OCI-LY7 (cell line): ENCODE results near the gene JDP2. TPM values are rescaled to one million over a fixed set of nuclear protein-coding genes. Genes with fewer than 3 reads are reported as not detected.

Experiments used
- BruUV-seq: library from RNA; stranded (reverse); fragments of 400-500 nt; replicated peaks from 2 replicates; lab custom pipeline; 2021; lab: Mats Ljungman, UMichigan
- CTCF ChIA-PET: fragments of 300-600 bp; sonication (Branson Sonifier 250); formaldehyde crosslinking; loops from one replicate; lab custom pipeline; 2022; ENCODE audit warnings: antibody characterized with exemption; ENCODE audit not compliant: unreplicated experiment; lab: Charles Lee
- POLR2A ChIA-PET: fragments of 300-600 bp; sonication (Branson Sonifier 250); formaldehyde crosslinking; loops from one replicate; lab custom pipeline; 2022; ENCODE audit warnings: antibody characterized with exemption; lab: Charles Lee
- DNase-seq: peaks from one replicate; pipeline ENCODE4 v3.0.0-alpha.2; 2015; ENCODE audit warnings: low spot score
- H2AFZ ChIP-seq: fragments of 200-600 bp; sonication (generic), shearing (Covaris generic); 2 replicates; pipeline ENCODE4 v1.6.1; 2014; ENCODE audit warnings: mild to moderate bottlenecking, antibody characterized with exemption, low read length, moderate library complexity
- H3K27ac ChIP-seq: fragments of 200-600 bp; sonication (generic); 2 replicates; pipeline ENCODE4 v1.5.1; 2014; ENCODE audit warnings: mixed run types, low read depth, mild to moderate bottlenecking, moderate library complexity, low read length, inconsistent platforms; ENCODE audit not compliant: poor library complexity, severe bottlenecking
- H3K36me3 ChIP-seq: fragments of 200-600 bp; sonication (generic); 2 replicates; pipeline ENCODE4 v1.6.1; 2014; ENCODE audit warnings: mild to moderate bottlenecking, antibody characterized with exemption, low read length, moderate library complexity, mixed read lengths; ENCODE audit not compliant: insufficient read depth
- H3K4me1 ChIP-seq: fragments of 200-600 bp; sonication (generic); 2 replicates; pipeline ENCODE4 v1.5.1; 2014; ENCODE audit warnings: mild to moderate bottlenecking, low read length; ENCODE audit not compliant: insufficient read depth, poor library complexity, severe bottlenecking
- H3K4me2 ChIP-seq: fragments of 200-600 bp; sonication (generic); 2 replicates; pipeline ENCODE4 v1.6.1; 2014; ENCODE audit warnings: mild to moderate bottlenecking, low read length
- H3K4me3 ChIP-seq: fragments of 200-600 bp; sonication (generic); 2 replicates; pipeline ENCODE4 v1.5.1; 2014; ENCODE audit warnings: mild to moderate bottlenecking, low read depth, low read length; ENCODE audit not compliant: poor library complexity, severe bottlenecking
- H3K79me2 ChIP-seq: fragments of 200-600 bp; sonication (generic); 2 replicates; pipeline ENCODE4 v1.6.1; 2016; ENCODE audit warnings: low read depth, mild to moderate bottlenecking, low read length, moderate library complexity, mixed read lengths; ENCODE audit not compliant: insufficient read depth
- H3K9me2 ChIP-seq: fragments of 200-600 bp; sonication (generic); 2 replicates; pipeline ENCODE4 v1.6.1; 2016; ENCODE audit warnings: mild to moderate bottlenecking, low read length, mixed read lengths; ENCODE audit not compliant: insufficient read depth
- H3K9me3 ChIP-seq: fragments of 200-600 bp; sonication (generic); 2 replicates; pipeline ENCODE4 v1.6.1; 2014; ENCODE audit warnings: mild to moderate bottlenecking, mixed run types, low read length, mixed read lengths
- H4K20me1 ChIP-seq: fragments of 200-600 bp; sonication (generic); 2 replicates; pipeline ENCODE4 v1.6.1; 2014; ENCODE audit warnings: mild to moderate bottlenecking, antibody characterized with exemption, low read length, moderate library complexity, mixed read lengths; ENCODE audit not compliant: insufficient read depth
- CTCF ChIP-seq: fragments of 200-600 bp; sonication (generic); conservative IDR thresholded peaks from 2 replicates; pipeline ENCODE4 v1.5.1; 2014; ENCODE audit warnings: mild to moderate bottlenecking, antibody characterized with exemption, low read length, moderate library complexity, mixed read lengths
- EZH2phosphoT487 ChIP-seq: fragments of 200-600 bp; sonication (generic); IDR thresholded peaks from 2 replicates; pipeline ENCODE4 v1.6.1; 2018; ENCODE audit warnings: low read depth, borderline replicate concordance, mild to moderate bottlenecking, mixed run types, antibody characterized with exemption, low read length, moderate library complexity, mixed read lengths
- intact Hi-C: fragments of 100-400 bp; cut with micrococcal nuclease; formaldehyde crosslinking; loops from one replicate; pipeline ENCODE4 v1.10.0; 2022; ENCODE audit not compliant: unreplicated experiment
- total RNA-seq, 2 experiments: library from RNA; depleted of rRNA in 1 of 2; stranded (reverse); fragments of >200 nt in 1 of 2; shearing (Covaris generic) in 1 of 2; gene quantifications; 2 replicates each; pipeline ENCODE4 v1.2.3, GENCODE V29; 2014 to 2022

Gene JDP2
- total RNA-seq, 2 experiments from 2014 or later, result 45.7 to 62.7 TPM

GRCh38 chr14:75439989-75440388, 12.2 kb downstream of the JDP2 start:
- peak; percentile 80 for DNase-seq
- Histone ChIP-seq H2AFZ (peak overlapping the region; percentile 8; the same call in 1 of the 2 replicates), H3K4me2 (peak overlapping the region; percentile 92), H3K27ac (peak overlapping the region; percentile 84), H4K20me1 (no peaks in the 10 kb centered on the region), H3K9me3 (no peaks in the 10 kb centered on the region), H3K4me3 (peak overlapping the region; percentile 64), H3K9me2 (no peaks in the 10 kb centered on the region), H3K4me1 (peaks cover 93% of the 10 kb centered on the region), H3K79me2 (peaks cover 86% of the 10 kb centered on the region; the same call in 1 of the 2 replicates), H3K36me3 (peaks cover 93% of the 10 kb centered on the region)
- no TSS peak for BruUV-seq
- TF ChIP-seq CTCF, result no peak
- no peak for TF ChIP-seq EZH2phosphoT487
- ChIA-PET POLR2A (interaction anchor here (0.6 to 3.7 kb wide), 16 partner anchors 10 to 1881 kb away, joined by 3 to 35 read pairs (median 5); partner anchors contain the start of genes GSTZ1, JDP2, NEK9 and POMT2), CTCF (interaction anchor here (0.9 to 3.0 kb wide), 7 partner anchors 10 to 258 kb away, joined by 3 to 16 read pairs (median 3); no protein-coding TSS in a partner anchor)
- intact Hi-C loops, result loop anchor here (1.0 to 5.0 kb wide), 5 partner anchors 14 to 133 kb away; no protein-coding TSS in a partner anchor

- H2AFZ ChIP-seq, result no peak overlapping the region; the same call in 1 of the 2 replicates
- intact Hi-C loops, result loop anchor here (1.0 to 2.0 kb wide), 4 partner anchors 15 to 46 kb away; no protein-coding TSS in a partner anchor
- no peaks in the 10 kb centered on the region for H4K20me1 ChIP-seq
- peaks cover 82% of the 10 kb centered on the region; the same call in 1 of the 2 replicates for H3K79me2 ChIP-seq
- peak overlapping the region; percentile 92 for H3K4me2 ChIP-seq
- H3K27ac ChIP-seq, result peak overlapping the region; percentile 84
- BruUV-seq, result no TSS peak
- DNase-seq, result peak; percentile 51
- H3K9me2 ChIP-seq, result no peaks in the 10 kb centered on the region
- ChIA-PET POLR2A (interaction anchor here (0.7 to 3.7 kb wide), 15 partner anchors 11 to 315 kb away, joined by 3 to 35 read pairs (median 5); partner anchors contain the start of genes JDP2 and NEK9), CTCF (interaction anchor here (0.9 to 3.0 kb wide), 7 partner anchors 11 to 259 kb away, joined by 3 to 16 read pairs (median 3); no protein-coding TSS in a partner anchor)
- peaks cover 93% of the 10 kb centered on the region for H3K36me3 ChIP-seq
- H3K4me1 ChIP-seq, result peaks cover 93% of the 10 kb centered on the region
- H3K9me3 ChIP-seq, result no peaks in the 10 kb centered on the region
- TF ChIP-seq CTCF, result no peak
- TF ChIP-seq EZH2phosphoT487, result no peak
- H3K4me3 ChIP-seq, result peak overlapping the region; percentile 64
Observed at GRCh38 chr14:75440733-75441477, 13.1 kb downstream of the JDP2 start.
